ENCODE results near the gene POT1.
A peak's percentile ranks its signal among the peaks of the same experiment; 100 is the strongest.

POT1 gene

GRCh38 chr7:124909808-124910207, 19.8 kb downstream of the POT1 start:
- no peak for DNase-seq

GRCh38 chr7:124908259-124908658, 21.4 kb downstream of the POT1 start:
- no peak for DNase-seq

DNA sequence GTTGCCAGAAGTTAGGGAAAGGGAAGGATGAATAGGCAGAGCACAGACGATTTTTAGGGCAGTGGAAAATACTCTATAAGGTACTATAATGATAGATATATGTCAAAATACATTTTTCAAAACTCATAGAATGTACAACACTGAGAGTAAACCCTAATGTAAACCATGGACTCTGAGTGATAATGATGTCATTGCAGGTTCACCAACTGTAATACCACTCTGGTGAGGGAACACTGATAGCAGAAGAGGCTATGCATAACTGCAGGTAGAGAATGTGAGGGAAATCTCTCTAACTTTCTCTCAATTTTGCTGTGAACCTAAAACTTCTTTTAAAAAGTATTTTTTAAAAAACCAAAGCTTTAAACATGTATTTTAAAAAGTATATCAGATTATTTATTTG, 22.1 kb downstream of the POT1 start:
- DNase-seq = no peak

DNA sequence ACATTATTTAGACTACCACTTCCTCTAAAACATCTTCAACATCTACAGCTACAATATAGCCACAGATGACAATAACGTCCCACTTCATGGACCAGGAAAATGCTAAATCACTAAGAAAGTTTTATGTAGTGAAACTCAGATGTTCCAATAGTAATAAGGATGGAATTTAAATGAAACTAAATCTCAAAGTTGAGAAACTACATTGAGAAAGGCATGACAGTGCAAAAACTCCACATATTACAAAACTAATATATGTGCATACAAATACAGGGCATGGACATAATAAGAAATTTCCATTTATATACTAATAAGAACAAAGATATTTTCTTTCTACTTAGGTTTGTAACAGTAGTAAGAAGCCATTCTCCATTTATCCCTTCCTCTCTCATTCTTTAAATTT, 31.1 kb downstream of the POT1 start:
- DNase-seq = no peak

- DNase-seq = no peak
These were observed 33.6 kb downstream of the POT1 start for GRCh38 chr7:124896001-124896400.

DNA sequence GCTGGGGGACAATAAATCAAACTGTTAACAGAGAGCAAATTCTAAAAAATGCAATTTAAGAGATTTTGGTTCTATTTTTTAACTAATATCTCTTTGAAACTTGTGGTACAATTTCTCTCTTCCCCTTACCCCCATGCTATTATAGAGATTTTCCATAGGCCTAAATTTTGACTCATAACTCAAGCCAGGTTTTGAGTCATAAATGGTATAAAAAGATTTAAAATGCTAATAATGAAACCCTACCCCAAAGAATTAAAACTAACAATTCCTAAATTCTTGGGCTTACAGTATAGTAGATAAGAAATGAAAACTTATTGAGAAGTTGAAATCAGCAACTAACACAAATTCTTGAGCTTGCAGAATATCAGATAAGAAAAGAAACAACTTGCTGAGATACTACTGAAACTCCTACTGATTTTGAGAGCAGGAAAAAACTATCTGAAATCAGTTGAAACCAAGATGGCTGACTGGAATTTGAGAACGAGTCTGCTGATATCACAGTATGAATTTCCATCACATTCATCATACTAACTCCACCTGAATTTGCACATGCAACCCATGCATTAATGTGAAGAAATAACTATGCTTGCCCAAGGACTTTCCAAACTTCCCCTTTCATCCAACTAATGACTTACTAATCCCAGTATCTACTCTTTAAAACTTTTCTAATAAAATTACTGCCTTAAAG, 36.3 kb downstream of the POT1 start:
- no peak for DNase-seq

DNA sequence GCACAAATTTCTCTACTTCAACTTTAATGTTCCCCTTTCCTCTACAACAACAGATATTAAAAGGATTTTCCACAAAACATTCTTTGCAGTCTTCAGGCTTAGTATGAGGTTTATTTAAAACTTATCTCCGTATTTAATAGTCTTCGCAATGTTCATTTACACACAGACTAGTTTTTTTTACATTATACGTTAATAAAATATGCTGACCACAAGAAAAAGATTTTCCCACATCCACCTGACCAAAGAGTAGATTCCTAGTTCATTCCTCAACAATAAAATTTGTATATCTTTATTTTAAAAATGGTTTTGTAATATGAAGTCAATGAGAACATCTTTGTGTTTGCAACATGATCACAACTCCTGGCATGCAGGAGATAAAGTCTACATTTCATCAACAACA, 42.4 kb downstream of the POT1 start:
- DNase-seq = no peak

- no peak for DNase-seq
These were observed 47.6 kb downstream of the POT1 start for GRCh38 chr7:124881981-124882380.

GRCh38 chr7:124879771-124880170, 49.9 kb downstream of the POT1 start:
- DNase-seq = no peak

DNA sequence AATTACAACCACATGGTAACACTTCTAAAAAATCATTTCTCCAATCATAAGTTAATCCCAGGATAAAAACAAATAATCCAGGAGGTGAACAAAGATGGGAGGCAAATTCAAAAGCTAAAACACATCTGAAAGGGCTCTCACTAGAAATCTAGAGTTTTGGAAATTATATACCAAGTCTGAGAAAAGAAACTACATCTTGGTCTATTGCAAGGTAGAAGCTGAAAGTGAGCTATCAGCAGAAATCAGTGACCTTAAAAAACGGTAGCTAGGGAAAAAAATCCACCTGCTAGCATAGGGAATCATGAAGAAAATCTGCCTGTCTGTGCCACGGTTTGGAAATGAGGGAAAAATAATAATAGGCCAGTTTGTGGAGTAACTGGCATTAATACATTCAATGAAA, 50.5 kb downstream of the POT1 start:
- no peak for DNase-seq

- DNase-seq = no peak
These were observed 54.9 kb downstream of the POT1 start for GRCh38 chr7:124874644-124875163.

DNA sequence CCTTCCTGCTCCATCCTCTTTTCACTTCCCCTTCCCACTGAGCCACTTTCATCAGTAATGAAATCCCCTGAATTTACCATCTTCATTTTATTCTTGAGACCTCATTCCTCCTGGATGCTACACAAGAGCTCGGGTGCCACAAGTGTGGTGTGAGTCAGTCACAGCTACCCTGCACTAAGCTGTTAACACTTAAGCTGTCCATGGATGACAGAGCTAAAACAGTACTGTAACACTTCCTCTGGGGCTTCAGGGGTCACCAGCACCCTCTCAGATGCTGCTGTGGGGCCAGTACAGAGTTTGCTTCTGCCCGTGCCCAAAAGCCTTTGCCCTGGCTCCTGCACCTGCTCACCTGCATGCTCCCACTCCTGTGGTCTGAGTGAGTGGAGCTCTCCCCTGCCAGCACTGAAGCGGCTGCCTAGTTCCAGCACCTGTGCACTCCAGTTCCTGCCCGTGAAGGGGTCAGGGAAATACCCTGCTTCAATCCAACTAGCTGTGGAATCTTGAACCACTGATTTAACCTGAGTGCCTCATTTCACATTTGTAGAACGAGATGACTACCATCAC, 71.9 kb downstream of the POT1 start:
- no peak for DNase-seq

GRCh38 chr7:124856299-124856888, 73.2 kb downstream of the POT1 start:
- DNase-seq = peak in 1 of 2 donors; percentile 34

- DNase-seq = no peak
These were observed 86.3 kb downstream of the POT1 start for GRCh38 chr7:124843336-124843735.

- DNase-seq = no peak
These were observed 89.2 kb downstream of the POT1 start for GRCh38 chr7:124840435-124840834.

- DNase-seq = no peak
These were observed 89.9 kb downstream of the POT1 start for GRCh38 chr7:124839687-124840086.

DNA sequence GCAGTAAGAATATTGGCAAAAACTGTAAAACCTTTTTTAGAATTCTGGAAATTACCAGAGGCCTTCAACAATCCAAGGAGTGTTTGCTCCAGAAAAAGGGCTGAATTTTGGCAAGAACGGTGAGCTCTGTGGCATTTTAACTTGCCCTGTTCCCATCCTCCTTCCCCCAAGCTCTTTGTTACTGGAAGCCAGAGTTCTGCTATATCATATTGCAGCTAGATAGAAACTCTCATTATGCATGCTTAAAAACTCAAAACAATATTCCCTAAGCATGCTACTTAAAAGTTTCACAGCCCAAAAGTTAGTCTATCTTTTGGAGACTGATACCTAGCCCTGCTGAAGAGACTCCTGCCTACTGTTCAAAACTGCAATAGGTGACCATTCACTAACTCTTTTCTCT, 93.5 kb downstream of the POT1 start:
- no peak for DNase-seq

DNA sequence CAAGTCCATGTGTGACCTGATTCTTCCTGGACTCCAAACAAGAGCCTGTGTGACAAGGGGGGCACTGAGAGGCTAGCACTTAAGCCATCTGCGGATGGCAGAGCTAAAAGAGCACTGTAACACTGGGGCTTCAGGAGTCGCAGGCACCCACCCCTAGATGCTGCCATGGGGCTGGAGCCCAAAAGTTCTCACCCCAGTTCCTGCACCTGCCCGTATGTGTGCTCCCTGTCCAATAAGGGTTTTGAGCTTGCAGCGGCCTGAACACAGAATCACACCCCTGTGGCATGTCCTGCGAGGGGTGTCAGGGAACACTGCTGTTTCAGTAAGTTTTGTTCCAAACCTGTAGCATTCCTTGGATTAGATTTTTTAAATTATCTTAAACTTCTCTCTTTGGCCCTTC, 110.8 kb downstream of the POT1 start:
- no peak for DNase-seq

DNA sequence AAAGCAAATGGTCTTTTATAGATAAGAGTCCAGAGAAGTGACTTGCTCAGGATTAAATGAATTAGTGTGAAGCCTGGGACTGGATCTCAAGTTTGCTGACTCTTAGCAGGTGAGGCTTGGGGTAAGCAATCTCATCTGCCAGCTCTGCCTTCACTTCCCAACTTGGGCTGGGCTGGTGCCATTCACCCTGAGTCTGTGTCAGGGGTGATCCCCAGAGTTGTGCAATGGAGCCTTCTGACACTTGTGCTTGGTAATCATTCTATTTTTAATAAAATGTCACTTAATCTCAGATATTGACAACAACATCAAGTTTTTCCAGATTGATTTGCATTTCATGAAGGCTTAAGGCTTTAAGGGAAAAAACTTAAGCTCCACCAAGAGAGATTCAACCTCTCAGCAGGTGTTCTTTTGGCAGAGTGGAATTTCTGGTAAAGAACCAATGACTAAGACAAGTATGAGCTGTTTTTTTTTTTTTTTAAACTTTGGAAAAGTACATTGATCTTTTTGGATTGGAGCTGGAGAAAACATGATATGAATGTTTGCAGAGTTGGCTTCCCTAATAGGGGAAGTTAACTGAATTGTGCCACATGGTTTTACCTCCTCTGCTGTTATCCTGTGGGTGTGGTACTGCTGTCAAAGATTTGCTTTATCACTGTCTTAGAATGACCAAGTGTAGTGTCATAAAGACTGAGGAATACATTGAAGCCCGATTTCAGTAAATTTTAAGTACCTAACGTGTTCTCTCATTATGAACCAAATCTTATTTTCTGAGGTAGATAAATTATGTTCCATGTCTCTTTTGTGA, 115.4 kb downstream of the POT1 start:
- DNase-seq = no peak

DNA sequence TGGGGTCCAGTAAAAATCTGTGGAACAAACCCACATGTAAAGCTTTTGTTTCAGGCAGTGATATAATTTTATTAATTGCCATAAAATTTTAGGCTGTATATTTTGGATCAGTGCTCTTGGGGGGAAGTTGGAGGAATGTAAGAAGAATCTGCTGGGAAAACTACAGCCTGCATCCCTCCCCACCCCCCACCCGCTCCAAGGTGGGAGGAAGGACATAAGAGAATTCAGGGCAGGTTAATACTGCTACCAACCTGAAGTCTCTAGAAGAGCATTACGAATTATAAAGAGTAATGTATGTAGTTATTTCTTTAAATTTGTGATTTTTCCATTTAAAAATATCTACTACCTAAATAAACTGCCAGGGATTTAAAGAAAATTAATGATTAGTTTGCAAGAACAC, 116.9 kb downstream of the POT1 start:
- no peak for DNase-seq

DNA sequence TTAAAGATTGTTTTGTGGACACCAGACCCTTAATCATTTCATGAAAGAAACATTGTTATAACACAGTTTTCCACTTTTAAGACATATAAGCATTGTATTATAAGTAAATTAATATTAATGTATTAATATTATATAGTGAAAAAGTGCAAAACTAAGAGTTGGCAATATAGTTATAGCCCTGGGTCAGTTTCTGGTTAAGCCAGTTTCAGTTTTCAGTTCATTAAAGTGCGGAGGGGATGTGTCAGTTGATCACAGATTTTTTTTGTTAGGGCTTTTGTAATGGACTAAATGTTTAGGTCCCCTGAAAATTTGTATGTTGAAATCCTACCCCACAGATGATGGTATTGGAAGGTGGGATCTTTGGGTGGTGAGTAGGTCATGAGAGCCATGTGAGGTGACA, 118.3 kb downstream of the POT1 start:
- DNase-seq = no peak

DNA sequence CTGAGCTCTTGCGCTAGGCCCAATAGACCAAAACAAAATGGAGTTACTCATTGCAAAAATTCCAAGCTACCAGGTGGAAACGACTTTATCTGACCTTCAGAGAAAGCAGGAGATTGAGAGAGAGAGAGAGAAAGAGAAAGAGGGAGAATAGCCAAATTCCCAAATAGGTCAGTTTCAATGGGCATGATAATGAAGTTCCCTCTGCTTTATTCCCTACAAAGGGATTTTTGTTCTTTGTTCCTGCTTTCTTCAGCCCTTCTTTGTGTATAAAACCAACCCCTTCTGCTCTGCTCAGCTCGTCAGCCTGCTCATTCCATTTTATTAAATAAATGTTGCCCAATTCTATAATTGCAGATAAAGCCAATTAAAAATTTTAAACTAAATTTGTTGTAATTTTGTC, 119.0 kb downstream of the POT1 start:
- no peak for DNase-seq

GRCh38 chr7:124808206-124808605, 121.4 kb downstream of the POT1 start:
- no peak for DNase-seq

All from CD4-positive, alpha-beta T cell treated with Interferon alpha-2 for 1 hour (primary cell).